Measurements from ENCODE around the gene DMAC1.

DNA sequence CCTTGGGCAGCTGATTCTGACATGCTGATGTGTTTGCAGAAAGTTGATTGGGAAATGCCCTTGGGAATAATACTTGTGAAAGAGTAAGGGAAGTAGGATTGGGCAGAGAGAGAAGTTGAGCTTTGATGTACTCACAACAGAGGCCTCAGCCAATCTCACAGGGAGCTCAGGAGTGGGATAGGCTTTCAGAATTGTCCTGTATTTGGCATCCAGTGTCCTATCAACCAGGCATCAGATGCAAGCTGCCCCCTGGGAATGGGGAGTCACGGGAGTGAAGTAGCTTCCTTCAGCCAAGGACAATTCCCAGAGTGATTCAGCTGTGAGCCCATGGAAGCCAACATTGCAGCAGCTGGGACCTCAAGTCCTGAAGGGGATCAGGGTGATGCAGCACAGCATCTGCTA, 39.6 kb downstream of the DMAC1 start:
- TF ChIP-seq, protein P1, sequence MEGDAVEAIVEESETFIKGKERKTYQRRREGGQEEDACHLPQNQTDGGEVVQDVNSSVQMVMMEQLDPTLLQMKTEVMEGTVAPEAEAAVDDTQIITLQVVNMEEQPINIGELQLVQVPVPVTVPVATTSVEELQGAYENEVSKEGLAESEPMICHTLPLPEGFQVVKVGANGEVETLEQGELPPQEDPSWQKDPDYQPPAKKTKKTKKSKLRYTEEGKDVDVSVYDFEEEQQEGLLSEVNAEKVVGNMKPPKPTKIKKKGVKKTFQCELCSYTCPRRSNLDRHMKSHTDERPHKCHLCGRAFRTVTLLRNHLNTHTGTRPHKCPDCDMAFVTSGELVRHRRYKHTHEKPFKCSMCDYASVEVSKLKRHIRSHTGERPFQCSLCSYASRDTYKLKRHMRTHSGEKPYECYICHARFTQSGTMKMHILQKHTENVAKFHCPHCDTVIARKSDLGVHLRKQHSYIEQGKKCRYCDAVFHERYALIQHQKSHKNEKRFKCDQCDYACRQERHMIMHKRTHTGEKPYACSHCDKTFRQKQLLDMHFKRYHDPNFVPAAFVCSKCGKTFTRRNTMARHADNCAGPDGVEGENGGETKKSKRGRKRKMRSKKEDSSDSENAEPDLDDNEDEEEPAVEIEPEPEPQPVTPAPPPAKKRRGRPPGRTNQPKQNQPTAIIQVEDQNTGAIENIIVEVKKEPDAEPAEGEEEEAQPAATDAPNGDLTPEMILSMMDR (IDR thresholded peaks at IDR 0.05; ENCODE audit: borderline replicate concordance, extremely low read depth, low read length, poor library complexity, severe bottlenecking), result no peak
- TF ChIP-seq EZH2 (IDR thresholded peaks at IDR 0.05; ENCODE audit: borderline replicate concordance, low read depth, low read length, severe bottlenecking), result no peak

Data from DND-41 (cell line).